H1 (cell line): ENCODE data around the gene LRCH1. TPM values are rescaled to one million over a fixed set of nuclear protein-coding genes. Genes with fewer than 3 reads are reported as not detected.

ENCODE experiments used
- CEBPB ChIP-seq: IDR thresholded peaks from 2 replicates; pipeline ENCODE4 v1.6.1; 2012; ENCODE audit warnings: low read depth, low read length
- CHD1 ChIP-seq: IDR thresholded peaks from 2 replicates; pipeline ENCODE4 v1.6.1; 2012; ENCODE audit warnings: low read depth, low read length, improper control_type of control experiment
- GTF2F1 ChIP-seq: IDR thresholded peaks from 2 replicates; pipeline ENCODE4 v1.6.1; 2012; ENCODE audit warnings: low read depth, low read length, improper control_type of control experiment, borderline replicate concordance
- MAFK ChIP-seq: IDR thresholded peaks from 2 replicates; pipeline ENCODE4 v1.6.1; 2012; ENCODE audit warnings: low read depth, mild to moderate bottlenecking, improper control_type of control experiment, low read length
- POLR2A ChIP-seq, 2 experiments: IDR thresholded peaks; 1 replicate in 1 of 2; 2 replicates in 1 of 2; pipeline ENCODE4 v1.6.1; 2011; ENCODE audit warnings: low read depth in 2 of 2, low read length in 2 of 2, mild to moderate bottlenecking in 2 of 2; ENCODE audit errors: control extremely low read depth in 1 of 2
- RAD21 ChIP-seq, 2 experiments: IDR thresholded peaks in 1 of 2; conservative IDR thresholded peaks in 1 of 2; 2 replicates each; pipeline ENCODE4 v1.6.1; 2011; ENCODE audit warnings: low read depth in 2 of 2, low read length in 2 of 2, improper control_type of control experiment in 1 of 2, inconsistent platforms in 1 of 2, mild to moderate bottlenecking in 1 of 2, moderate library complexity in 1 of 2
- SP1 ChIP-seq: IDR thresholded peaks from 2 replicates; pipeline ENCODE4 v1.6.1; 2011; ENCODE audit warnings: low read depth, low read length
- TEAD4 ChIP-seq: IDR thresholded peaks from 2 replicates; pipeline ENCODE4 v1.6.1; 2012; ENCODE audit warnings: low read depth, low read length, inconsistent platforms, mixed read lengths
- polyA plus RNA-seq, 7 experiments: library from polyadenylated mRNA; depleted of rRNA in 3 of 7; stranded (reverse) in 5 of 7; unstranded in 2 of 7; fragments of >200 nt in 5 of 7; fragments of 200-250 nt in 2 of 7; gene quantifications; 1 replicate in 5 of 7; 2 replicates in 1 of 7; 4 replicates in 1 of 7; pipeline versions ENCODE4 v1.2.1 to v1.2.3, GENCODE V29; 2011 to 2013; ENCODE audit warnings: missing spikeins in 2 of 7, mixed read lengths in 2 of 7
- total RNA-seq: library from RNA; stranded (reverse); fragmentation: NEBNext Ultra II Directional; extraction: Animal tissue kit (Norgen Biotek cat#: 25700); gene quantifications from 2 replicates; pipeline ENCODE4 v1.2.1, GENCODE V29; 2021
- TF ChIP-seq, protein P1 (sequence below): fragments of 300-600 bp; sonication (generic); IDR thresholded peaks from 2 replicates; pipeline ENCODE4 v1.7.1; 2012; ENCODE audit warnings: low read length, moderate library complexity, mild to moderate bottlenecking, inconsistent platforms; ENCODE audit not compliant: insufficient replicate concordance

LRCH1 gene
- total and polyA plus RNA-seq, 2 of the 8 experiments (the other 6 are each of a cell fraction or from before 2014, with no cell fraction given): 3.0 to 10.1 TPM

- TF ChIP-seq, protein P1, sequence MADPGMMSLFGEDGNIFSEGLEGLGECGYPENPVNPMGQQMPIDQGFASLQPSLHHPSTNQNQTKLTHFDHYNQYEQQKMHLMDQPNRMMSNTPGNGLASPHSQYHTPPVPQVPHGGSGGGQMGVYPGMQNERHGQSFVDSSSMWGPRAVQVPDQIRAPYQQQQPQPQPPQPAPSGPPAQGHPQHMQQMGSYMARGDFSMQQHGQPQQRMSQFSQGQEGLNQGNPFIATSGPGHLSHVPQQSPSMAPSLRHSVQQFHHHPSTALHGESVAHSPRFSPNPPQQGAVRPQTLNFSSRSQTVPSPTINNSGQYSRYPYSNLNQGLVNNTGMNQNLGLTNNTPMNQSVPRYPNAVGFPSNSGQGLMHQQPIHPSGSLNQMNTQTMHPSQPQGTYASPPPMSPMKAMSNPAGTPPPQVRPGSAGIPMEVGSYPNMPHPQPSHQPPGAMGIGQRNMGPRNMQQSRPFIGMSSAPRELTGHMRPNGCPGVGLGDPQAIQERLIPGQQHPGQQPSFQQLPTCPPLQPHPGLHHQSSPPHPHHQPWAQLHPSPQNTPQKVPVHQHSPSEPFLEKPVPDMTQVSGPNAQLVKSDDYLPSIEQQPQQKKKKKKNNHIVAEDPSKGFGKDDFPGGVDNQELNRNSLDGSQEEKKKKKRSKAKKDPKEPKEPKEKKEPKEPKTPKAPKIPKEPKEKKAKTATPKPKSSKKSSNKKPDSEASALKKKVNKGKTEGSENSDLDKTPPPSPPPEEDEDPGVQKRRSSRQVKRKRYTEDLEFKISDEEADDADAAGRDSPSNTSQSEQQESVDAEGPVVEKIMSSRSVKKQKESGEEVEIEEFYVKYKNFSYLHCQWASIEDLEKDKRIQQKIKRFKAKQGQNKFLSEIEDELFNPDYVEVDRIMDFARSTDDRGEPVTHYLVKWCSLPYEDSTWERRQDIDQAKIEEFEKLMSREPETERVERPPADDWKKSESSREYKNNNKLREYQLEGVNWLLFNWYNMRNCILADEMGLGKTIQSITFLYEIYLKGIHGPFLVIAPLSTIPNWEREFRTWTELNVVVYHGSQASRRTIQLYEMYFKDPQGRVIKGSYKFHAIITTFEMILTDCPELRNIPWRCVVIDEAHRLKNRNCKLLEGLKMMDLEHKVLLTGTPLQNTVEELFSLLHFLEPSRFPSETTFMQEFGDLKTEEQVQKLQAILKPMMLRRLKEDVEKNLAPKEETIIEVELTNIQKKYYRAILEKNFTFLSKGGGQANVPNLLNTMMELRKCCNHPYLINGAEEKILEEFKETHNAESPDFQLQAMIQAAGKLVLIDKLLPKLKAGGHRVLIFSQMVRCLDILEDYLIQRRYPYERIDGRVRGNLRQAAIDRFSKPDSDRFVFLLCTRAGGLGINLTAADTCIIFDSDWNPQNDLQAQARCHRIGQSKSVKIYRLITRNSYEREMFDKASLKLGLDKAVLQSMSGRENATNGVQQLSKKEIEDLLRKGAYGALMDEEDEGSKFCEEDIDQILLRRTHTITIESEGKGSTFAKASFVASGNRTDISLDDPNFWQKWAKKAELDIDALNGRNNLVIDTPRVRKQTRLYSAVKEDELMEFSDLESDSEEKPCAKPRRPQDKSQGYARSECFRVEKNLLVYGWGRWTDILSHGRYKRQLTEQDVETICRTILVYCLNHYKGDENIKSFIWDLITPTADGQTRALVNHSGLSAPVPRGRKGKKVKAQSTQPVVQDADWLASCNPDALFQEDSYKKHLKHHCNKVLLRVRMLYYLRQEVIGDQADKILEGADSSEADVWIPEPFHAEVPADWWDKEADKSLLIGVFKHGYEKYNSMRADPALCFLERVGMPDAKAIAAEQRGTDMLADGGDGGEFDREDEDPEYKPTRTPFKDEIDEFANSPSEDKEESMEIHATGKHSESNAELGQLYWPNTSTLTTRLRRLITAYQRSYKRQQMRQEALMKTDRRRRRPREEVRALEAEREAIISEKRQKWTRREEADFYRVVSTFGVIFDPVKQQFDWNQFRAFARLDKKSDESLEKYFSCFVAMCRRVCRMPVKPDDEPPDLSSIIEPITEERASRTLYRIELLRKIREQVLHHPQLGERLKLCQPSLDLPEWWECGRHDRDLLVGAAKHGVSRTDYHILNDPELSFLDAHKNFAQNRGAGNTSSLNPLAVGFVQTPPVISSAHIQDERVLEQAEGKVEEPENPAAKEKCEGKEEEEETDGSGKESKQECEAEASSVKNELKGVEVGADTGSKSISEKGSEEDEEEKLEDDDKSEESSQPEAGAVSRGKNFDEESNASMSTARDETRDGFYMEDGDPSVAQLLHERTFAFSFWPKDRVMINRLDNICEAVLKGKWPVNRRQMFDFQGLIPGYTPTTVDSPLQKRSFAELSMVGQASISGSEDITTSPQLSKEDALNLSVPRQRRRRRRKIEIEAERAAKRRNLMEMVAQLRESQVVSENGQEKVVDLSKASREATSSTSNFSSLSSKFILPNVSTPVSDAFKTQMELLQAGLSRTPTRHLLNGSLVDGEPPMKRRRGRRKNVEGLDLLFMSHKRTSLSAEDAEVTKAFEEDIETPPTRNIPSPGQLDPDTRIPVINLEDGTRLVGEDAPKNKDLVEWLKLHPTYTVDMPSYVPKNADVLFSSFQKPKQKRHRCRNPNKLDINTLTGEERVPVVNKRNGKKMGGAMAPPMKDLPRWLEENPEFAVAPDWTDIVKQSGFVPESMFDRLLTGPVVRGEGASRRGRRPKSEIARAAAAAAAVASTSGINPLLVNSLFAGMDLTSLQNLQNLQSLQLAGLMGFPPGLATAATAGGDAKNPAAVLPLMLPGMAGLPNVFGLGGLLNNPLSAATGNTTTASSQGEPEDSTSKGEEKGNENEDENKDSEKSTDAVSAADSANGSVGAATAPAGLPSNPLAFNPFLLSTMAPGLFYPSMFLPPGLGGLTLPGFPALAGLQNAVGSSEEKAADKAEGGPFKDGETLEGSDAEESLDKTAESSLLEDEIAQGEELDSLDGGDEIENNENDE: no peak
- TF ChIP-seq RAD21 (IDR thresholded peaks at IDR 0.05 in 1 of 2, conservative IDR thresholded peaks at IDR 0.05 in 1 of 2; ENCODE audit: low read depth in 2 of 2, low read length in 2 of 2) (no peak), SP1 (no peak), MAFK (no peak), TEAD4 (no peak), CEBPB (no peak), GTF2F1 (no peak), POLR2A (IDR thresholded peaks at IDR 0.05; ENCODE audit: control extremely low read depth in 1 of 2, low read depth in 2 of 2, low read length in 2 of 2) (no peak), CHD1 (no peak)
Measured at GRCh38 chr13:46575301-46575771, 22.4 kb downstream of the LRCH1 start (continued).
